Measurements from ENCODE around the gene MUC5AC. TPM values are rescaled to one million over a fixed set of nuclear protein-coding genes. Genes with fewer than 3 reads are reported as not detected.

MUC5AC gene
- total RNA-seq, 1 donor from 2014 or later: 0.11 TPM

GRCh38 chr11:1176224-1177019 lies 18.7 kb downstream of the MUC5AC start:
- Histone ChIP-seq H3K4me3 (no peak overlapping the region), H3K27ac (no peak overlapping the region), H3K27me3 (no peaks in the 10 kb centered on the region), H3K9me3 (no peaks in the 10 kb centered on the region), H3K4me1 (no peaks in the 10 kb centered on the region), H3K36me3 (no peaks in the 10 kb centered on the region)
- DNase-seq (ENCODE audit: low spot score in 2 of 2): no peak
- intact Hi-C loops (cut with DNase I): no loop called here
- no peak for TF ChIP-seq CTCF (IDR thresholded peaks at IDR 0.05)

- Histone ChIP-seq H3K4me1 (no peaks in the 10 kb centered on the region), H3K27ac (no peak overlapping the region), H3K36me3 (no peaks in the 10 kb centered on the region), H3K9me3 (no peaks in the 10 kb centered on the region), H3K4me3 (no peak overlapping the region), H3K27me3 (no peaks in the 10 kb centered on the region)
- no peak for TF ChIP-seq CTCF (IDR thresholded peaks at IDR 0.05)
- no peak for DNase-seq (ENCODE audit: low spot score in 2 of 2)
- intact Hi-C loops (cut with DNase I): no loop called here
These were observed 19.4 kb downstream of the MUC5AC start for GRCh38 chr11:1177020-1177770.

GRCh38 chr11:1177771-1178090 lies 20.0 kb downstream of the MUC5AC start:
- Histone ChIP-seq H3K27ac (no peak overlapping the region), H3K27me3 (no peaks in the 10 kb centered on the region), H3K4me3 (no peak overlapping the region), H3K4me1 (no peaks in the 10 kb centered on the region), H3K36me3 (no peaks in the 10 kb centered on the region), H3K9me3 (no peaks in the 10 kb centered on the region)
- DNase-seq (ENCODE audit: low spot score in 2 of 2): no peak
- intact Hi-C loops (cut with DNase I): no loop called here
- no peak for TF ChIP-seq CTCF (IDR thresholded peaks at IDR 0.05)

- intact Hi-C loops (cut with DNase I): no loop called here
- H3K27me3 ChIP-seq: no peaks in the 10 kb centered on the region
- H3K9me3 ChIP-seq: no peaks in the 10 kb centered on the region
- no peak overlapping the region for H3K4me3 ChIP-seq
- H3K36me3 ChIP-seq: no peaks in the 10 kb centered on the region
- no peak for DNase-seq (ENCODE audit: low spot score in 2 of 2)
- H3K27ac ChIP-seq: no peak overlapping the region
- TF ChIP-seq CTCF (IDR thresholded peaks at IDR 0.05): no peak
- no peaks in the 10 kb centered on the region for H3K4me1 ChIP-seq
These were observed 20.6 kb downstream of the MUC5AC start for GRCh38 chr11:1178201-1178885.

GRCh38 chr11:1178906-1179305 lies 21.2 kb downstream of the MUC5AC start:
- intact Hi-C loops (cut with DNase I): no loop called here
- H3K27me3 ChIP-seq: no peaks in the 10 kb centered on the region
- no peak for DNase-seq (ENCODE audit: low spot score in 2 of 2)
- H3K36me3 ChIP-seq: no peaks in the 10 kb centered on the region
- H3K27ac ChIP-seq: no peak overlapping the region
- no peaks in the 10 kb centered on the region for H3K4me1 ChIP-seq
- no peak overlapping the region for H3K4me3 ChIP-seq
- H3K9me3 ChIP-seq: no peaks in the 10 kb centered on the region
- no peak for TF ChIP-seq CTCF (IDR thresholded peaks at IDR 0.05)

All from ascending aorta (tissue), 2 donors.